Liver (tissue), 9 donors: ENCODE measurements around the gene TRERF1. TPM values are rescaled to one million over a fixed set of nuclear protein-coding genes. Genes with fewer than 3 reads are reported as not detected.
A peak's percentile ranks its signal among the peaks of the same experiment; 100 is the strongest.

Source experiments
- DNase-seq: peaks from one replicate; pipeline ENCODE4 v3.0.0-alpha.2; 2017; ENCODE audit warnings: low spot score
- H3K27ac ChIP-seq, 2 donors: one replicate each; pipeline ENCODE4 v1.7.0; 2013; ENCODE audit warnings: inconsistent platforms in 2 of 2, low read length in 2 of 2, control low read depth in 1 of 2, low read depth in 1 of 2, mild to moderate bottlenecking in 1 of 2
- H3K27me3 ChIP-seq, 4 donors: one replicate each; pipeline versions ENCODE4 v1.6.1 to v1.7.0; 2013; ENCODE audit warnings: low read length in 3 of 4, inconsistent platforms in 1 of 4, mild to moderate bottlenecking in 1 of 4, moderate library complexity in 1 of 4; ENCODE audit not compliant: control insufficient read depth in 4 of 4, insufficient read depth in 4 of 4
- H3K36me3 ChIP-seq, 4 donors: one replicate each; pipeline versions ENCODE4 v1.6.1 to v1.7.0; 2013; ENCODE audit warnings: low read length in 3 of 4, mild to moderate bottlenecking in 3 of 4, low read depth in 1 of 4, moderate library complexity in 1 of 4; ENCODE audit not compliant: control insufficient read depth in 4 of 4, insufficient read depth in 3 of 4
- H3K4me1 ChIP-seq, 4 donors: one replicate each; pipeline versions ENCODE4 v1.6.1 to v1.7.0; 2013; ENCODE audit warnings: low read length in 3 of 4, mild to moderate bottlenecking in 3 of 4, moderate library complexity in 1 of 4; ENCODE audit not compliant: control insufficient read depth in 4 of 4, insufficient read depth in 4 of 4
- H3K4me3 ChIP-seq, 3 donors: one replicate each; pipeline versions ENCODE4 v1.6.1 to v1.7.0; 2013; ENCODE audit warnings: low read length in 3 of 3, control low read depth in 1 of 3, low read depth in 1 of 3, mild to moderate bottlenecking in 1 of 3
- H3K9ac ChIP-seq, 2 donors: one replicate each; pipeline ENCODE4 v1.7.0; 2013; ENCODE audit warnings: low read length in 2 of 2, mild to moderate bottlenecking in 2 of 2, moderate library complexity in 2 of 2, control low read depth in 1 of 2, low read depth in 1 of 2
- H3K9me3 ChIP-seq, 4 donors: one replicate each; pipeline versions ENCODE4 v1.6.1 to v1.7.0; 2013; ENCODE audit warnings: low read length in 3 of 4; ENCODE audit not compliant: control insufficient read depth in 4 of 4
- ATF3 ChIP-seq: IDR thresholded peaks from 2 replicates; pipeline ENCODE4 v1.6.1; 2016; ENCODE audit warnings: antibody characterized with exemption
- CTCF ChIP-seq: fragments of 150-350 bp; IDR thresholded peaks from 2 replicates; pipeline ENCODE4 v1.5.1; 2017; ENCODE audit warnings: improper control_type of control experiment, low read depth, low read length; ENCODE audit not compliant: missing input control
- EGR1 ChIP-seq, 2 donors: IDR thresholded peaks; 2 replicates each; pipeline ENCODE4 v1.6.1; 2016 to 2018; ENCODE audit warnings: antibody characterized with exemption in 2 of 2, low read depth in 2 of 2
- FOXA1 ChIP-seq: IDR thresholded peaks from 2 replicates; pipeline ENCODE4 v1.6.1; 2016; ENCODE audit warnings: antibody characterized with exemption
- FOXA2 ChIP-seq: IDR thresholded peaks from 2 replicates; pipeline ENCODE4 v1.6.1; 2016; ENCODE audit warnings: antibody characterized with exemption
- GABPA ChIP-seq, 2 donors: IDR thresholded peaks in 1 of 2; conservative IDR thresholded peaks in 1 of 2; 2 replicates each; pipeline ENCODE4 v1.6.1; 2016; ENCODE audit warnings: antibody characterized with exemption in 2 of 2, mild to moderate bottlenecking in 1 of 2, moderate library complexity in 1 of 2
- HNF4A ChIP-seq, 2 donors: conservative IDR thresholded peaks; 2 replicates each; pipeline ENCODE4 v1.6.1; 2016; ENCODE audit warnings: antibody characterized with exemption in 2 of 2, mild to moderate bottlenecking in 2 of 2
- HNF4G ChIP-seq: IDR thresholded peaks from 2 replicates; pipeline ENCODE4 v1.6.1; 2016; ENCODE audit warnings: antibody characterized with exemption
- JUND ChIP-seq, 2 donors: IDR thresholded peaks; 2 replicates each; pipeline ENCODE4 v1.6.1; 2016; ENCODE audit warnings: antibody characterized with exemption in 2 of 2
- MAX ChIP-seq: IDR thresholded peaks from 2 replicates; pipeline ENCODE4 v1.6.1; 2016; ENCODE audit warnings: antibody characterized with exemption
- NR2F2 ChIP-seq: IDR thresholded peaks from 2 replicates; pipeline ENCODE4 v1.6.1; 2016; ENCODE audit warnings: antibody characterized with exemption
- REST ChIP-seq: IDR thresholded peaks from 2 replicates; pipeline ENCODE4 v1.6.1; 2016; ENCODE audit warnings: antibody characterized with exemption, mild to moderate bottlenecking
- RXRA ChIP-seq, 2 donors: IDR thresholded peaks; 2 replicates each; pipeline ENCODE4 v1.6.1; 2017 to 2018; ENCODE audit warnings: antibody characterized with exemption in 2 of 2, mild to moderate bottlenecking in 1 of 2
- SP1 ChIP-seq: IDR thresholded peaks from 2 replicates; pipeline ENCODE4 v1.6.1; 2018; ENCODE audit warnings: antibody characterized with exemption, mild to moderate bottlenecking
- TAF1 ChIP-seq: conservative IDR thresholded peaks from 2 replicates; pipeline ENCODE4 v1.6.1; 2016; ENCODE audit warnings: antibody characterized with exemption, mild to moderate bottlenecking
- YY1 ChIP-seq: IDR thresholded peaks from 2 replicates; pipeline ENCODE4 v1.6.1; 2016; ENCODE audit warnings: antibody characterized with exemption, mild to moderate bottlenecking
- ZBTB33 ChIP-seq: IDR thresholded peaks from 2 replicates; pipeline ENCODE4 v1.6.1; 2016; ENCODE audit warnings: antibody characterized with exemption
- WGBS: extraction: QIAGEN DNeasy Blood & Tissue Kit; methylation state at CpG from one replicate; pipeline ENCODE4 v1.1.7; 2013; 5-methylcytosine and 5-hydroxymethylcytosine counted together
- polyA plus RNA-seq, 2 donors: library from polyadenylated mRNA; stranded (reverse) in 1 of 2; unstranded in 1 of 2; fragments of 200-250 nt in 1 of 2; fragments of >200 nt in 1 of 2; fragmentation: Nextera tagmentation in 1 of 2; extraction: Ambion mirVana in 1 of 2; gene quantifications; one replicate each; pipeline versions ENCODE4 v1.2.1 to v1.2.3, GENCODE V29; 2013 to 2015
- total RNA-seq, 2 donors: library from RNA; depleted of rRNA; stranded (reverse); fragments of >200 nt; gene quantifications; one replicate each; pipeline ENCODE4 v1.2.3, GENCODE V29; 2014
- donor health status: healthy.
- donor health status: healthy.
- donor health status: healthy.
- donor health status: healthy.
- donor health status: healthy.

Gene TRERF1
- total and polyA plus RNA-seq, 4 donors, result 0.33 to 1.3 (median 0.68) TPM

- H3K4me3 ChIP-seq, result no peak overlapping the region
- no peak for DNase-seq
- no peak overlapping the region for H3K9ac ChIP-seq
- H3K27ac ChIP-seq, result no peak overlapping the region
- no peaks in the 10 kb centered on the region for H3K9me3 ChIP-seq
- no peaks in the 10 kb centered on the region for H3K36me3 ChIP-seq
- H3K27me3 ChIP-seq, result no peaks in the 10 kb centered on the region
- H3K4me1 ChIP-seq, result peaks cover 5 to 25% (median 22%) of the 10 kb centered on the region in 4 donors
- TF ChIP-seq NR2F2 (no peak), EGR1 (IDR thresholded peaks at IDR 0.05; ENCODE audit: low read depth in 2 of 2) (no peak), TAF1 (no peak), FOXA1 (no peak), HNF4A (conservative IDR thresholded peaks at IDR 0.05) (no peak), SP1 (no peak)
- 88% methylated on average over 5 of the region's 5 CpGs for WGBS
Observed at GRCh38 chr6:42255050-42255449, 196.7 kb downstream of the TRERF1 start.

- peaks cover 5 to 25% (median 23%) of the 10 kb centered on the region in 4 donors for H3K4me1 ChIP-seq
- no peaks in the 10 kb centered on the region for H3K27me3 ChIP-seq
- no peak for TF ChIP-seq YY1
- no peak for TF ChIP-seq FOXA1
- no peak for TF ChIP-seq CTCF
- peak in 1 of 2 donors; percentile 22 for TF ChIP-seq HNF4A (conservative IDR thresholded peaks at IDR 0.05)
- WGBS, result 54% methylated on average over 9 of the region's 9 CpGs
- no peak for DNase-seq
- H3K27ac ChIP-seq, result no peak overlapping the region
- no peaks in the 10 kb centered on the region for H3K36me3 ChIP-seq
- no peak overlapping the region for H3K4me3 ChIP-seq
- no peak overlapping the region for H3K9ac ChIP-seq
- no peaks in the 10 kb centered on the region for H3K9me3 ChIP-seq
Observed at GRCh38 chr6:42254505-42254904, 197.2 kb downstream of the TRERF1 start.

- WGBS, result 23% methylated on average over 9 of the region's 9 CpGs
- Histone ChIP-seq H3K9ac (no peak overlapping the region), H3K9me3 (no peaks in the 10 kb centered on the region), H3K4me1 (peaks cover 5 to 31% (median 25%) of the 10 kb centered on the region in 4 donors), H3K4me3 (no peak overlapping the region), H3K27me3 (no peaks in the 10 kb centered on the region), H3K36me3 (no peaks in the 10 kb centered on the region), H3K27ac (peak overlapping the region in 1 of 2 donors; percentile 17)
- DNase-seq, result peak; percentile 85
- TF ChIP-seq RXRA (IDR thresholded peaks at IDR 0.05) (peak in 1 of 2 donors; percentile 59), MAX (peak; percentile 59), TAF1 (no peak), HNF4G (no peak), EGR1 (IDR thresholded peaks at IDR 0.05; ENCODE audit: low read depth in 2 of 2) (peak in 1 of 2 donors; percentile 7), JUND (IDR thresholded peaks at IDR 0.05) (peak in 1 of 2 donors; percentile 41), GABPA (IDR thresholded peaks at IDR 0.05 in 1 of 2, conservative IDR thresholded peaks at IDR 0.05 in 1 of 2) (no peak), HNF4A (conservative IDR thresholded peaks at IDR 0.05) (peak; percentile 55 to 63), FOXA1 (no peak), SP1 (peak; percentile 59), ATF3 (no peak), REST (no peak), FOXA2 (no peak), ZBTB33 (no peak), YY1 (no peak)
Observed at GRCh38 chr6:42251911-42252637, 199.7 kb downstream of the TRERF1 start.
